Upper lobe of left lung (tissue), 6 donors: ENCODE results near the gene PCYT2. TPM values are rescaled to one million over a fixed set of nuclear protein-coding genes. Genes with fewer than 3 reads are reported as not detected.
A peak's percentile ranks its signal among the peaks of the same experiment; 100 is the strongest.

Source experiments
- ATAC-seq, 2 donors: fragments of 200-7000 bp; cut with Tn5 transposase; one replicate each; pipeline ENCODE4 v1.9.1; 2022; ENCODE audit warnings: mild to moderate bottlenecking in 2 of 2, moderate library complexity in 2 of 2; ENCODE audit not compliant: low FRiP score in 2 of 2
- DNase-seq, 2 donors: peaks; one replicate each; pipeline ENCODE4 v3.0.0-alpha.2; 2019 to 2020
- H3K27ac ChIP-seq, 4 donors: fragments of 200-600 bp; sonication (generic); one replicate each; pipeline ENCODE4 v1.5.1; 2016 to 2019
- H3K27me3 ChIP-seq, 4 donors: fragments of 200-600 bp; sonication (generic); one replicate each; pipeline ENCODE4 v1.5.1; 2017 to 2019
- H3K36me3 ChIP-seq, 4 donors: fragments of 200-600 bp; sonication (generic); one replicate each; pipeline ENCODE4 v1.5.1; 2016 to 2019
- H3K4me1 ChIP-seq, 4 donors: fragments of 200-600 bp; sonication (generic); one replicate each; pipeline ENCODE4 v1.5.1; 2018 to 2019
- H3K4me3 ChIP-seq, 4 donors: fragments of 200-600 bp; sonication (generic); one replicate each; pipeline ENCODE4 v1.5.1; 2017 to 2019; ENCODE audit warnings: mild to moderate bottlenecking in 2 of 4, moderate library complexity in 1 of 4
- H3K9me3 ChIP-seq, 4 donors: fragments of 200-600 bp; sonication (generic); one replicate each; pipeline ENCODE4 v1.5.1; 2018 to 2019
- CTCF ChIP-seq, 6 experiments: fragments of 450-650 bp in 4 of 6; fragments of 200-600 bp in 2 of 6; sonication (generic) in 2 of 6; IDR thresholded peaks; one replicate each; pipeline ENCODE4 v1.5.1; 2016 to 2019; ENCODE audit warnings: antibody characterized with exemption in 6 of 6
- EP300 ChIP-seq, 4 donors: sonication (generic); formaldehyde crosslinking; IDR thresholded peaks; one replicate each; pipeline ENCODE4 v1.5.1; 2017; ENCODE audit warnings: antibody characterized with exemption in 4 of 4, control low read depth in 2 of 4
- POLR2A ChIP-seq, 4 donors: fragments of 450-650 bp; IDR thresholded peaks; one replicate each; pipeline ENCODE4 v1.5.1; 2016 to 2017; ENCODE audit warnings: antibody characterized with exemption in 4 of 4, mild to moderate bottlenecking in 2 of 4
- POLR2AphosphoS5 ChIP-seq, 2 donors: sonication (generic); formaldehyde crosslinking; IDR thresholded peaks; one replicate each; pipeline ENCODE4 v1.5.1; 2017; ENCODE audit warnings: antibody characterized with exemption in 2 of 2
- WGBS, 2 donors: methylation state at CpG; one replicate each; pipeline ENCODE4 v1.1.5; 2017 to 2018; 5-methylcytosine and 5-hydroxymethylcytosine counted together
- total RNA-seq, 6 donors: library from RNA; depleted of rRNA in 4 of 6; stranded (reverse); fragments of >200 nt in 4 of 6; gene quantifications; one replicate each; pipeline versions ENCODE4 v1.1.0 to v1.2.1, GENCODE V29; 2016 to 2021
- donor health status: DM: no; HTN: no; CAD: no; lungs with moderate emphysema.
- donor health status: DM: no; HTN: yes; CAD: no; lungs with severe emphysema.

PCYT2 gene
- total RNA-seq, 6 donors from 2014 or later, result 29.1 to 63.1 (median 52.2) TPM

GRCh38 chr17:81870131-81870980 is 40.8 kb downstream of the PCYT2 start:
- ATAC-seq (peak; percentile 3 to 14), DNase-seq (peak; percentile 48 to 91)
- no peaks in the 10 kb centered on the region for H3K27me3 ChIP-seq
- peaks cover 14 to 49% (median 31%) of the 10 kb centered on the region in 4 donors for H3K36me3 ChIP-seq
- TF ChIP-seq POLR2AphosphoS5 (IDR thresholded peaks at IDR 0.05) (no peak), POLR2A (IDR thresholded peaks at IDR 0.05) (peak in 2 of 4 donors; percentile 16 to 23), CTCF (IDR thresholded peaks at IDR 0.05) (no peak), EP300 (IDR thresholded peaks at IDR 0.05) (no peak)
- 4 to 5% methylated on average over 24 to 53 of the region's 65 CpGs for WGBS, 2 donors
- peaks cover 37 to 58% (median 45%) of the 10 kb centered on the region in 4 donors for H3K4me1 ChIP-seq
- H3K27ac ChIP-seq, result peak overlapping the region; percentile 92 to 99 (median 96)
- H3K9me3 ChIP-seq, result no peaks in the 10 kb centered on the region
- peak overlapping the region; percentile 67 to 98 (median 87) for H3K4me3 ChIP-seq

GRCh38 chr17:81869221-81870130 is 41.7 kb downstream of the PCYT2 start:
- H3K27me3 ChIP-seq, result no peaks in the 10 kb centered on the region
- H3K36me3 ChIP-seq, result peaks cover 14 to 54% (median 34%) of the 10 kb centered on the region in 4 donors
- H3K27ac ChIP-seq, result peak overlapping the region; percentile 92 to 99 (median 96)
- no peak for TF ChIP-seq POLR2AphosphoS5 (IDR thresholded peaks at IDR 0.05)
- no peak for TF ChIP-seq EP300 (IDR thresholded peaks at IDR 0.05)
- TF ChIP-seq POLR2A (IDR thresholded peaks at IDR 0.05), result peak in 1 of 4 donors; percentile 7
- TF ChIP-seq CTCF (IDR thresholded peaks at IDR 0.05), result peak; percentile 79 to 90 (median 90)
- 52 to 64% methylated on average over 27 to 40 of the region's 52 CpGs for WGBS, 2 donors
- DNase-seq (peak in 1 of 2 donors; percentile 92), ATAC-seq (peak in 1 of 2 donors; percentile 47)
- peak overlapping the region; percentile 67 to 98 (median 87) for H3K4me3 ChIP-seq
- no peaks in the 10 kb centered on the region for H3K9me3 ChIP-seq
- H3K4me1 ChIP-seq, result peaks cover 37 to 65% (median 45%) of the 10 kb centered on the region in 4 donors

GRCh38 chr17:81868674-81869220 is 42.5 kb downstream of the PCYT2 start:
- peak overlapping the region in 1 of 4 donors; percentile 67 for H3K4me3 ChIP-seq
- ATAC-seq (no peak), DNase-seq (peak in 1 of 2 donors; percentile 76)

More at GRCh38 chr17:81868674-81869220, 42.5 kb downstream of the PCYT2 start:
- Histone ChIP-seq H3K36me3 (peaks cover 14 to 58% (median 34%) of the 10 kb centered on the region in 4 donors), H3K27me3 (no peaks in the 10 kb centered on the region), H3K27ac (peak overlapping the region; percentile 92 to 99 (median 96)), H3K9me3 (no peaks in the 10 kb centered on the region), H3K4me1 (peaks cover 37 to 72% (median 45%) of the 10 kb centered on the region in 4 donors)
- 74 to 81% methylated on average over 15 to 24 of the region's 30 CpGs for WGBS, 2 donors
- TF ChIP-seq POLR2AphosphoS5 (IDR thresholded peaks at IDR 0.05) (no peak), CTCF (IDR thresholded peaks at IDR 0.05) (no peak), POLR2A (IDR thresholded peaks at IDR 0.05) (no peak), EP300 (IDR thresholded peaks at IDR 0.05) (no peak)
